ENCODE data around the gene PNLIPRP2.

- TF ChIP-seq, protein P1, sequence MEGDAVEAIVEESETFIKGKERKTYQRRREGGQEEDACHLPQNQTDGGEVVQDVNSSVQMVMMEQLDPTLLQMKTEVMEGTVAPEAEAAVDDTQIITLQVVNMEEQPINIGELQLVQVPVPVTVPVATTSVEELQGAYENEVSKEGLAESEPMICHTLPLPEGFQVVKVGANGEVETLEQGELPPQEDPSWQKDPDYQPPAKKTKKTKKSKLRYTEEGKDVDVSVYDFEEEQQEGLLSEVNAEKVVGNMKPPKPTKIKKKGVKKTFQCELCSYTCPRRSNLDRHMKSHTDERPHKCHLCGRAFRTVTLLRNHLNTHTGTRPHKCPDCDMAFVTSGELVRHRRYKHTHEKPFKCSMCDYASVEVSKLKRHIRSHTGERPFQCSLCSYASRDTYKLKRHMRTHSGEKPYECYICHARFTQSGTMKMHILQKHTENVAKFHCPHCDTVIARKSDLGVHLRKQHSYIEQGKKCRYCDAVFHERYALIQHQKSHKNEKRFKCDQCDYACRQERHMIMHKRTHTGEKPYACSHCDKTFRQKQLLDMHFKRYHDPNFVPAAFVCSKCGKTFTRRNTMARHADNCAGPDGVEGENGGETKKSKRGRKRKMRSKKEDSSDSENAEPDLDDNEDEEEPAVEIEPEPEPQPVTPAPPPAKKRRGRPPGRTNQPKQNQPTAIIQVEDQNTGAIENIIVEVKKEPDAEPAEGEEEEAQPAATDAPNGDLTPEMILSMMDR (IDR thresholded peaks at IDR 0.05; ENCODE audit: borderline replicate concordance, extremely low read depth, low read length, poor library complexity, severe bottlenecking): no peak
- no peak for TF ChIP-seq EZH2 (IDR thresholded peaks at IDR 0.05; ENCODE audit: borderline replicate concordance, low read depth, low read length, severe bottlenecking)
Measured at GRCh38 chr10:116679351-116679750, 58.6 kb downstream of the PNLIPRP2 start.
